OCI-LY7 (cell line): Measurements from ENCODE around the gene TMTC1. TPM values are rescaled to one million over a fixed set of nuclear protein-coding genes. Genes with fewer than 3 reads are reported as not detected.

Experiments used
- BruUV-seq: library from RNA; stranded (reverse); fragments of 400-500 nt; replicated peaks from 2 replicates; lab custom pipeline; 2021; lab: Mats Ljungman, UMichigan
- CTCF ChIA-PET: fragments of 300-600 bp; sonication (Branson Sonifier 250); formaldehyde crosslinking; loops from one replicate; lab custom pipeline; 2022; ENCODE audit warnings: antibody characterized with exemption; ENCODE audit not compliant: unreplicated experiment; lab: Charles Lee
- POLR2A ChIA-PET: fragments of 300-600 bp; sonication (Branson Sonifier 250); formaldehyde crosslinking; loops from one replicate; lab custom pipeline; 2022; ENCODE audit warnings: antibody characterized with exemption; lab: Charles Lee
- DNase-seq: peaks from one replicate; pipeline ENCODE4 v3.0.0-alpha.2; 2015; ENCODE audit warnings: low spot score
- H2AFZ ChIP-seq: fragments of 200-600 bp; sonication (generic), shearing (Covaris generic); 2 replicates; pipeline ENCODE4 v1.6.1; 2014; ENCODE audit warnings: mild to moderate bottlenecking, antibody characterized with exemption, low read length, moderate library complexity
- H3K27ac ChIP-seq: fragments of 200-600 bp; sonication (generic); 2 replicates; pipeline ENCODE4 v1.5.1; 2014; ENCODE audit warnings: mixed run types, low read depth, mild to moderate bottlenecking, moderate library complexity, low read length, inconsistent platforms; ENCODE audit not compliant: poor library complexity, severe bottlenecking
- H3K36me3 ChIP-seq: fragments of 200-600 bp; sonication (generic); 2 replicates; pipeline ENCODE4 v1.6.1; 2014; ENCODE audit warnings: mild to moderate bottlenecking, antibody characterized with exemption, low read length, moderate library complexity, mixed read lengths; ENCODE audit not compliant: insufficient read depth
- H3K4me1 ChIP-seq: fragments of 200-600 bp; sonication (generic); 2 replicates; pipeline ENCODE4 v1.5.1; 2014; ENCODE audit warnings: mild to moderate bottlenecking, low read length; ENCODE audit not compliant: insufficient read depth, poor library complexity, severe bottlenecking
- H3K4me2 ChIP-seq: fragments of 200-600 bp; sonication (generic); 2 replicates; pipeline ENCODE4 v1.6.1; 2014; ENCODE audit warnings: mild to moderate bottlenecking, low read length
- H3K4me3 ChIP-seq: fragments of 200-600 bp; sonication (generic); 2 replicates; pipeline ENCODE4 v1.5.1; 2014; ENCODE audit warnings: mild to moderate bottlenecking, low read depth, low read length; ENCODE audit not compliant: poor library complexity, severe bottlenecking
- H3K79me2 ChIP-seq: fragments of 200-600 bp; sonication (generic); 2 replicates; pipeline ENCODE4 v1.6.1; 2016; ENCODE audit warnings: low read depth, mild to moderate bottlenecking, low read length, moderate library complexity, mixed read lengths; ENCODE audit not compliant: insufficient read depth
- H3K9me2 ChIP-seq: fragments of 200-600 bp; sonication (generic); 2 replicates; pipeline ENCODE4 v1.6.1; 2016; ENCODE audit warnings: mild to moderate bottlenecking, low read length, mixed read lengths; ENCODE audit not compliant: insufficient read depth
- H3K9me3 ChIP-seq: fragments of 200-600 bp; sonication (generic); 2 replicates; pipeline ENCODE4 v1.6.1; 2014; ENCODE audit warnings: mild to moderate bottlenecking, mixed run types, low read length, mixed read lengths
- H4K20me1 ChIP-seq: fragments of 200-600 bp; sonication (generic); 2 replicates; pipeline ENCODE4 v1.6.1; 2014; ENCODE audit warnings: mild to moderate bottlenecking, antibody characterized with exemption, low read length, moderate library complexity, mixed read lengths; ENCODE audit not compliant: insufficient read depth
- EZH2phosphoT487 ChIP-seq: fragments of 200-600 bp; sonication (generic); IDR thresholded peaks from 2 replicates; pipeline ENCODE4 v1.6.1; 2018; ENCODE audit warnings: low read depth, borderline replicate concordance, mild to moderate bottlenecking, mixed run types, antibody characterized with exemption, low read length, moderate library complexity, mixed read lengths
- intact Hi-C: fragments of 100-400 bp; cut with micrococcal nuclease; formaldehyde crosslinking; loops from one replicate; pipeline ENCODE4 v1.10.0; 2022; ENCODE audit not compliant: unreplicated experiment
- total RNA-seq, 2 experiments: library from RNA; depleted of rRNA in 1 of 2; stranded (reverse); fragments of >200 nt in 1 of 2; shearing (Covaris generic) in 1 of 2; gene quantifications; 2 replicates each; pipeline ENCODE4 v1.2.3, GENCODE V29; 2014 to 2022
- TF ChIP-seq, protein P1 (sequence below): fragments of 200-600 bp; sonication (generic); conservative IDR thresholded peaks from 2 replicates; pipeline ENCODE4 v1.5.1; 2014; ENCODE audit warnings: mild to moderate bottlenecking, antibody characterized with exemption, low read length, moderate library complexity, mixed read lengths

The TMTC1 gene
- total RNA-seq, 2 experiments from 2014 or later, result not detected

DNA sequence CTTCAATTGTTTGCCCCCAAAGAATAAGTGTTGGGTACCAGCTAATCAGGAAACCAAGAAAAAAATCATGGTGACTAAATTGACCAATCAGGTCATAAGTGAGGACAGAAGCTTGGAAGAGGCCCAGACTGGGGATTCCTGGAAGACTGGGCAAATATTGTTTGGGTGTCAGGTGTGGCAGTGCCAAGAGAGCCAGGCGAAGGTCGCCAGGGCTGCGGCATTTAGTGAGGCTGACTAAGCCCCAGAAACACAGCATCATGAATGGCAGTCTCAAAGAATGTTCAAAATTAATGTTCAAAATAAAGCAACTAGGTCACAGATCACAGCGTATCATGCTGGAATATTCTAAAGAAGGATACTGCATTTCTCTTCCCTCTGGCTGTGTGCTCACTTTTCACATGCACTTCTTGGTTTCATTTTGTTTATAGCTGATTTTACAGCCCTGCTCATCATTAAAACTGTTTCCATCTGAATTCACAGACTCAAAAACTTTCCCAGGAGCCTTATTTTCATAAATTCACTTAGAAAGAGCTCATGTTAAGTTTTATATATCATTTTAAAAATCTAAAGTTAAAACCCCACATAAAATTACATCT, 201.0 kb downstream of the TMTC1 start:
- no peak overlapping the region for H3K4me3 ChIP-seq
- TF ChIP-seq, protein P1, sequence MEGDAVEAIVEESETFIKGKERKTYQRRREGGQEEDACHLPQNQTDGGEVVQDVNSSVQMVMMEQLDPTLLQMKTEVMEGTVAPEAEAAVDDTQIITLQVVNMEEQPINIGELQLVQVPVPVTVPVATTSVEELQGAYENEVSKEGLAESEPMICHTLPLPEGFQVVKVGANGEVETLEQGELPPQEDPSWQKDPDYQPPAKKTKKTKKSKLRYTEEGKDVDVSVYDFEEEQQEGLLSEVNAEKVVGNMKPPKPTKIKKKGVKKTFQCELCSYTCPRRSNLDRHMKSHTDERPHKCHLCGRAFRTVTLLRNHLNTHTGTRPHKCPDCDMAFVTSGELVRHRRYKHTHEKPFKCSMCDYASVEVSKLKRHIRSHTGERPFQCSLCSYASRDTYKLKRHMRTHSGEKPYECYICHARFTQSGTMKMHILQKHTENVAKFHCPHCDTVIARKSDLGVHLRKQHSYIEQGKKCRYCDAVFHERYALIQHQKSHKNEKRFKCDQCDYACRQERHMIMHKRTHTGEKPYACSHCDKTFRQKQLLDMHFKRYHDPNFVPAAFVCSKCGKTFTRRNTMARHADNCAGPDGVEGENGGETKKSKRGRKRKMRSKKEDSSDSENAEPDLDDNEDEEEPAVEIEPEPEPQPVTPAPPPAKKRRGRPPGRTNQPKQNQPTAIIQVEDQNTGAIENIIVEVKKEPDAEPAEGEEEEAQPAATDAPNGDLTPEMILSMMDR, result no peak
- no peak for TF ChIP-seq EZH2phosphoT487
- H3K9me3 ChIP-seq, result no peaks in the 10 kb centered on the region
- no TSS peak for BruUV-seq
- no peaks in the 10 kb centered on the region for H3K9me2 ChIP-seq
- no peak overlapping the region for H2AFZ ChIP-seq
- H4K20me1 ChIP-seq, result no peaks in the 10 kb centered on the region
- POLR2A ChIA-PET, result no interaction called here
- intact Hi-C loops, result no loop called here
- no peaks in the 10 kb centered on the region for H3K79me2 ChIP-seq
- CTCF ChIA-PET, result no interaction called here
- no peak overlapping the region for H3K27ac ChIP-seq
- no peak overlapping the region for H3K4me2 ChIP-seq
- H3K36me3 ChIP-seq, result no peaks in the 10 kb centered on the region
- no peaks in the 10 kb centered on the region for H3K4me1 ChIP-seq
- DNase-seq, result no peak

DNA sequence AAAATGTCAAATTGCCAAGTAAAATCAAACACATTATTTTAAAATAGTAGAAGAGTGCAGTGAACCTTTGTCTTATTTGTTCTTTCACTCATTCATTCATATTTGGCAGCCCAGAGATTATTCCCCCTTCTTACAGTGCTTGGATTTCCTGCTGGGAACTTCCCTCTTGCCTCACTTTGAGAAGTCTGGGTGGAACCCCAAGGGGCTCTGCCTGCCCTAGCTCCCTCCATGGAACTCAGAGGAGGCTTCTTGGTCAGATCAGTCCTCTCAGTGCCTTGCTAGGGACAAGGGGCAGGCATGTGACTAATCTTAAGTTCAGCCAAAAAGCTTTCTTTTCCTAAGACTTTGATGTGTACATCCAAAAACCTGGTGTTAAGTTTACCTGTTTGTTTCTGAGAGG, 201.6 kb downstream of the TMTC1 start:
- Histone ChIP-seq H3K27ac (no peak overlapping the region), H3K9me2 (no peaks in the 10 kb centered on the region), H3K79me2 (no peaks in the 10 kb centered on the region), H3K9me3 (no peaks in the 10 kb centered on the region), H3K36me3 (no peaks in the 10 kb centered on the region), H2AFZ (no peak overlapping the region), H3K4me1 (no peaks in the 10 kb centered on the region), H4K20me1 (no peaks in the 10 kb centered on the region), H3K4me2 (no peak overlapping the region), H3K4me3 (no peak overlapping the region)
- POLR2A ChIA-PET, result no interaction called here
- no TSS peak for BruUV-seq
- CTCF ChIA-PET, result no interaction called here
- TF ChIP-seq, protein P1, result no peak
- no peak for TF ChIP-seq EZH2phosphoT487
- DNase-seq, result no peak
- intact Hi-C loops, result no loop called here

DNA sequence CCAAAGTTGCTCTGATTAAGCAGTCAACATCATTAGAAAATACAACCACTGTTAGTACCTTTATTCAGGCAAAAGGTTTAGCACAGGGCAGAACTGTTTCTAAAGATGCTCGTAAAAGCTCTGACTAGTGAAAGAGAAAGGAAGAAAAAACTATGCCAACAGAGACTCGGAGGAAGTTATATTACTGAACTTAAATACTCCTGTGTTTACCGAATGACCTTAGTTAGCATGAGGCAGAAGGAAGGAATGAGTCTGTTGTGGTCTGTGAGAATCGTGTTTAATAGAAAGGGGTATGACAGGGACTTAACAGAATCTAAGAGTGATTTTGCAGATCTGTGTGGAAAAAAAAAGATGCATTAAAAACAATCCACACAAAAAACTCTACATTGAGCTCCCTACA, 202.1 kb downstream of the TMTC1 start:
- ChIA-PET POLR2A (interaction anchor here (0.5 to 0.6 kb wide), 2 partner anchors 164 to 350 kb away, joined by 3 to 5 read pairs; no protein-coding TSS in a partner anchor), CTCF (no interaction called here)
- no peak for DNase-seq
- Histone ChIP-seq H3K9me3 (no peaks in the 10 kb centered on the region), H3K79me2 (no peaks in the 10 kb centered on the region), H3K27ac (no peak overlapping the region), H3K4me2 (no peak overlapping the region), H3K4me1 (no peaks in the 10 kb centered on the region), H4K20me1 (no peaks in the 10 kb centered on the region), H3K4me3 (no peak overlapping the region), H3K36me3 (no peaks in the 10 kb centered on the region), H3K9me2 (no peaks in the 10 kb centered on the region), H2AFZ (no peak overlapping the region)
- intact Hi-C loops, result no loop called here
- BruUV-seq, result no TSS peak
- TF ChIP-seq, protein P1, result no peak
- TF ChIP-seq EZH2phosphoT487, result no peak
